Measurements from ENCODE around the gene RPP21.

The RPP21 gene

GRCh38 chr6:30391240-30391639 lies 46.3 kb downstream of the RPP21 start:
- no peak for DNase-seq

GRCh38 chr6:30394139-30394538 lies 49.2 kb downstream of the RPP21 start:
- no peak for DNase-seq
